HG02610 (cell line): ENCODE data around the gene ZNF621.
A peak's percentile ranks its signal among the peaks of the same experiment; 100 is the strongest.

ENCODE experiments used
- ATAC-seq: cut with Tn5 transposase; IDR thresholded peaks from one replicate; pipeline ENCODE4 v1.9.1; 2021; ENCODE audit warnings: mild to moderate bottlenecking, moderate library complexity; ENCODE audit not compliant: unreplicated experiment

ZNF621 gene

GRCh38 chr3:40524568-40525285 is at the start of gene ZNF621:
TSS of gene ZNF621 (plus strand) at chr3:40524960. CDS start at chr3:40525841, 881 bp downstream.
- peak; percentile 99 for ATAC-seq

DNA sequence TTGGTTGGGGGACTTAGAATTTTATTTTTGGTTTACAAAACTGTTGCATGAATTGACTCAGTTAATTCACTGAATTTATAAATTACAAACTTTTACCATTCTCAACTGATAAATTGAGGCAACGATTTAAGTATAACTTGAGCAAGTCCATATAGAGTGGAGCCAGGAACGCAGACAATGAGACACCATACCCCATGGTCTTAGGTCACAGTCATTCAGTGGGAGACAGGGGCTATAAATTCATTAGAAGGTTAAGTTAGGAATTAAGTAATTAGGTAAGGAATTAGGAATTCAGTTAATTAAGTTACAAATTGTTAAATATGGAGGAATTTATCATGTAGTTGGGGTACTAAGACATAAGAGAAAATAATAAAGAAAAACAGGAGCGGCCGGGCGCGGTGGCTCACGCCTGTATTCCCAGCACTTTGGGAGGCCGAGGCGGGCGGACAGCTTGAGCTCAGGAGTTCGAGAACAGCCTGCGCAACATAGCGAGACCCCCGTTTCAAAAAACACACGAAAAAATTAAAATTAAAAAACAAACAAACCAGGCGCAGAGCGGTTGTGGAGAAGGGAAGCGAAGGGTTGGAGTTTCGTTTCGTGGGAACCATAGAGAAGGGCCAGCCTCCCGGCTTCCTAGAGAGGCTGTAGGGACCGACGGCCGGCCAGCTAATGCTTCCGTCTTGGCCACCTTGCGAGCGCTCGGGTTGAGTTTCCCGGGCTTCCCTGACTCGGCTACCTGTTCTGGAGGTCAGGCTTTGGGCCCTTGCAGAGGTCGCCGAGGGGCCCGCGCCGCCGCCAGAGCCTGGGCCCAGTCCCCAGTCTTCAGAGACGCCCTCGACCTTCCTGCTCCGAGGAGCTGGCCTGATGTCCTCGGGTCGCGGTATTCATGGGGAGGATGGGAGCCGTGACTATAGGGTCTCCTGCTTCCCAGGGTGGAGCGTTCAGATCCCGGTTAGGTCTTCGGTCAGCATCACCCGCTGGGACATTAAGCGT is 48.0 kb upstream of the ZNF621 start, which contains the start of gene ZNF619:
Gene ZNF619 (plus strand): TSS at position 645 of the 993 bp plus-strand sequence. CDS start 858 bp downstream, outside the sequence.
- ATAC-seq = peak; percentile 87

DNA sequence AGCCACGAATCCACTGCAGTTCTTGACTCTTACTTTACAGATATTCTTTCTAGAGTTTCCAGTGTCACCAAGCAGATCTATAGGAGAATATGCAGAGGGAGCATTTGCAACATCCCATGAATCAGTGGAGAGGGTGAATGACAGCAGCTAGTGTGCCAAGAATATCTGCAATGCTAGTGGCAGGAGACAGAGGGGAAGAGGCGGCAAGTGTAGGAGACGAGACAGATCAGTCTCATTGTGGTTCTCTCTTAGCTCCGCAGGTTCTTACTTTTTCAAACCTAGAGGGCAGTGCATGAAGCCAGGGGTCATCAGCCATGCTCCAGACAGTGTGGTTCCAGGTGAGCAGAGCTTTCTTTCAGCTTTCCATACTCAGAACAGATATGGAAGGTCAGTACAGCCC is 47.1 kb upstream of the ZNF621 start:
- no peak for ATAC-seq

GRCh38 chr3:40487172-40487571 is 37.6 kb upstream of the ZNF621 start:
- ATAC-seq = no peak

- no peak for ATAC-seq
These were observed 33.8 kb upstream of the ZNF621 start for GRCh38 chr3:40490916-40491315.

- ATAC-seq = no peak
These were observed 30.1 kb upstream of the ZNF621 start for GRCh38 chr3:40494698-40495097.

DNA sequence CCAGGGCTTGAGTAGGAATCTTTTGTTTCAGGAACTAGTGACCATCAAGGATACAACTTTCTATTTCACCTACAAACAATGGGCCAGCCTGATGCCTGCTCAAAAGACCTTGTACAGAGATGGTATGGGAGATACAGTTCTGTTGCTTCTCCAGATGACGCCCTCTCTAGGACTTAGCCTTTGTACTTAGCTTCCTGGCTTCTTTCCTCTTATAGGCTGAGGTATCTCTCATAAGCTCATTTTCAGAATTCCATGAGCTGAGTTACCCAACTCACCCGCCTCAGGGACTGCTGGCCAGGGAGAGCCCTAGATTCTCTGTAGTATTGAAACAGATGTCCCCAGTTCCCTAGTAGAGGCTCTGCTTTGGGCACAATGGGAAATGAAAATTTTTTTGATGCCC is 27.5 kb upstream of the ZNF621 start:
- ATAC-seq = no peak

DNA sequence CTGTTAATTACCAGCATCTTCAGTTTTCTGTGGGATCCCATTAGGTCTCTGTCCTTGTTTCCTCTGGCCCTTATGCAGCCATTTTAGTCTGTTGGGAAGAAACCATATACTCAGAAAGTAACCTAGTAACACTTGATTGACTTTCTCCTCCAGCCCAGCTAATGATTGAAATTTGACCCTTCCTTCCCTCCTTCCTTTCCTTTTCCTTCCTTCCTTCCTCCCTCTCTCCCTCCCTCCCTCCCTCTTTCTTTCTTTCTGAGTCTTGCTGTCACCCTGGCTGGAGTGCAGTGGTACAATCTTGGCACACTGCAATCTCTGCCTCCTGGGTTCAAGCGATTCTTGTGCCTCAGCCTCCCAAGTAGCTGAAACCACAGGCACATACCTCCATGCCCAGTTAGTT is 24.8 kb upstream of the ZNF621 start:
- no peak for ATAC-seq

GRCh38 chr3:40502034-40502433 is 22.7 kb upstream of the ZNF621 start:
- no peak for ATAC-seq

GRCh38 chr3:40504636-40505430 is 19.9 kb upstream of the ZNF621 start:
- ATAC-seq = no peak

- peak; percentile 68 for ATAC-seq
These were observed 18.9 kb upstream of the ZNF621 start, which contains the start of gene ZNF620 for GRCh38 chr3:40505599-40506462. TSS of gene ZNF620 (plus strand) at chr3:40506039. CDS start at chr3:40506353, 314 bp downstream.

DNA sequence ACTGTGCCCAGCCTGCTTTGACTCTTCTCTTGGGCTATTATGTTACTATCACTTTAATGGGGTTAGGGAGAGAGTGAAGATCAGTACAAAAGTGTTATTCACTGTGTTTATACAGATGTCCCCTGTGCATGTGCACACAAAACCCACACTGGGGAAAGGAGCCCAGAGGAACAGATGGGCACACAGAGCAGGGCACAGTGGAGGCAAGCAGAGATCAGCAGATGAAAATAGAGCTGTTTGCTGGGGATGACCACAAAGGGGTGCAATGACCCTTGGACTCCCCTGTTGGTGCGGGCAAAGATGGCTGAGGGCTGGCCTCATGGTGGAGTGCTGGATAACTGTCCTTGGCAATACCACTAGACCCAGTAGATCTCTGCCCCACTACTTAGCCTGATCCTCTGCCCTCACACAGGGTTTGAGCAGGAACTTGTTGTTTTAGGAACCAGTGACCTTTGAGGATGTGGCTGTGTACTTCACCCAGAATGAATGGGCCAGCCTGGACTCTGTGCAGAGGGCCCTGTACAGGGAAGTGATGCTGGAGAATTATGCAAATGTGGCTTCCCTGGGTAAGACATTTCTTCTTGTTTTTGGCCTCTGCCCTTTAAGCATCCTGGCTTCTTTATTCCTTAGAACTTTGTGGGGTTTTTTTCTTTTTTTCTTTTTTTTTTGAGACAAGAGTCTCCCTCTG is 13.6 kb upstream of the ZNF621 start:
- ATAC-seq = no peak

DNA sequence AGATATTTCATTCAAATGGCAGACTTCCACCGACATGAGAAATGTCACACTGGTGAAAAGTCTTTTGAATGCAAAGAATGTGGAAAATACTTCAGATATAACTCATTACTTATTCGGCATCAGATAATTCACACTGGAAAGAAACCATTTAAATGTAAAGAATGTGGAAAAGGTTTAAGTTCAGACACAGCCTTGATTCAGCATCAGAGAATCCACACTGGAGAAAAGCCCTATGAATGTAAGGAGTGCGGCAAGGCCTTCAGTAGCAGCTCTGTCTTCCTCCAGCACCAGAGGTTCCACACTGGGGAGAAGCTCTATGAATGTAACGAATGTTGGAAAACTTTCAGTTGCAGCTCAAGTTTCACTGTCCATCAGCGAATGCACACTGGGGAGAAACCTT is 8.6 kb upstream of the ZNF621 start:
- ATAC-seq = no peak

- ATAC-seq = no peak
These were observed 6.7 kb upstream of the ZNF621 start for GRCh38 chr3:40518067-40518466.

DNA sequence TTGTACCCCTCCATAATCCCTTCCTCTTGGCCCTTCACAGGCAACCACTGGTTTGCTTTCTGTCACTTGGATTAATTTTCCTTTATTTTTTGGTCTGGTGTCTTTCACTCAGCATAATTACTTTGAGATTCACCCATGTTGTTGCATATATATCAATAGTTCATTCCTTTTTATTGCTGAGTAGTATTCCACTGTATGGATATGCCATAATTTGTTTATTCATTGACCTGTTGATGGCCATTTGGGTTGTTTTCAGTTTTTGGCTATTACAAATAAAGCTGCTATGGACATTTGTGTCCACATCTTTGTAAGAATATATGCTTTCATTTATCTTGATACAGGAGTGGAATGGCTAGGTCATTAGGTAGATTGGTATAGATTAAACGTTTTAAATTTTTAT is 5.9 kb upstream of the ZNF621 start:
- ATAC-seq = no peak

DNA sequence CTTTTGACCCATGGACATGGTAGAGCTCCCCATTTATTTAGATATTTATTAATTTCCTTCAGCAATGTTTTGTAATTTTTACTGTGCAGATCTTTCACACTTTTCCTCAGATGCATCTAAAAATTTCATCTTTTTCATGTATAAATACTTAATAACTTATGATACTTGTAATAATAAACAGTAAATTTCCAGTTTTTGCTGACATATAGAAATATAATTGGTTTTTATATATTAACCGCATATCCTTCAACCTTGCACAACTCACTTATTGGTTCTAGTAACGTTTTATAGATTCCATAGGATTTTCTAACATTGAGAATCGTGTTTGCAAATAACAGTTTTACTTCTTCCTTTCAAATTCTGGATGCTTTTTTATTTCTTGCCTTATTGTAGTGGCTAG is 3.5 kb upstream of the ZNF621 start:
- no peak for ATAC-seq

GRCh38 chr3:40523781-40524180 is 979 bp upstream of the ZNF621 start:
- no peak for ATAC-seq

DNA sequence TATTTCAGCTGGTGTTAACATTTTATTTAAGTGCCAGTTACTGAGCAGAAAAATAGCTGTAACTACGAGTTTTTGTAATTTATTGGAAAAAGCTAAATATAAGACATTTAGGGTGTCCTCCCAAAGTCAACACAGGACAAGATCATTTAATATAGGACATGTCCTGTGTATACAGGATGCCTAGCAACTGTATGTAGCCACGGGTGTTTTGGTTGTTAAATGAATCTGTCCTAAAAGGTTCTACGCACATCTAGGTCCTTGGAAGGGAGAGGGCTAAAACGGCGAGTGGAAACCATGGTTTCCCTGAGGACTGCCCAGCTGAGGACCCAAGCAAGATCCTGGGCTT is 565 bp upstream of the ZNF621 start:
- no peak for ATAC-seq

GRCh38 chr3:40528426-40528825 is 3.7 kb downstream of the ZNF621 start:
- ATAC-seq = no peak
